HepG2 (cell line): ENCODE results near the gene CASZ1. TPM values are rescaled to one million over a fixed set of nuclear protein-coding genes. Genes with fewer than 3 reads are reported as not detected.

Experiments
- ATAC-seq: fragments of 200-7000 bp; cut with Tn5 transposase; 3 replicates; pipeline ENCODE4 v1.9.1; 2020; ENCODE audit warnings: mild to moderate bottlenecking, moderate library complexity
- BruUV-seq: library from RNA; stranded (reverse); fragments of 400-500 nt; replicated peaks from 2 replicates; lab custom pipeline; 2021; lab: Mats Ljungman, UMichigan
- CTCF ChIA-PET: fragments of 300-600 bp; formaldehyde crosslinking; extraction: SDS; loops from one replicate; lab custom pipeline; 2021; ENCODE audit warnings: low total read pairs, inconsistent platforms, low intra/inter-chr PET ratio; lab: Yijun Ruan, JAX
- POLR2A ChIA-PET: fragments of 350-600 bp; sonication (Branson Sonifier 250); formaldehyde crosslinking; loops from one replicate; lab custom pipeline; 2020; ENCODE audit warnings: antibody characterized with exemption, inconsistent platforms; lab: Yijun Ruan, JAX
- DNase-seq: peaks from one replicate; pipeline ENCODE4 v3.0.0-alpha.2; 2015; ENCODE audit warnings: low spot score
- FAIRE-seq: peaks from 3 replicates; lab custom pipeline; 2011; peaks lifted over from hg19 to GRCh38; lab: Jason Lieb, UNC
- H2AFZ ChIP-seq: one replicate; pipeline ENCODE4 v1.6.1; 2011; ENCODE audit warnings: low read length, inconsistent platforms
- H3K27ac ChIP-seq: fragments of 300-600 bp; 3 replicates; pipeline ENCODE4 v1.8.0; 2011; ENCODE audit warnings: mixed run types, mild to moderate bottlenecking, mixed read lengths, low read length, inconsistent platforms; ENCODE audit not compliant: insufficient read depth; ENCODE audit errors: extremely low read length
- H3K27me3 ChIP-seq, 2 experiments: fragments of 200-600 bp in 1 of 2; 2 replicates in 1 of 2; 3 replicates in 1 of 2; pipeline versions ENCODE4 v1.6.0 to v1.8.0; 2011; ENCODE audit warnings: low read length in 2 of 2, mild to moderate bottlenecking in 2 of 2, moderate library complexity in 2 of 2, inconsistent platforms in 1 of 2; ENCODE audit not compliant: insufficient read depth in 2 of 2, control insufficient read depth in 1 of 2
- H3K36me3 ChIP-seq, 2 experiments: fragments of 200-600 bp in 1 of 2; replicated peaks in 1 of 2; 2 replicates in 1 of 2; 3 replicates in 1 of 2; pipeline versions ENCODE4 v1.5.1 to v1.8.0; 2011; ENCODE audit warnings: low read length in 2 of 2, inconsistent platforms in 1 of 2; ENCODE audit not compliant: insufficient read depth in 2 of 2, control insufficient read depth in 1 of 2
- H3K4me1 ChIP-seq: 2 replicates; pipeline ENCODE4 v1.5.1; 2012; ENCODE audit warnings: low read length, inconsistent platforms; ENCODE audit not compliant: insufficient read depth
- H3K4me2 ChIP-seq: 2 replicates; pipeline ENCODE4 v1.6.0; 2011; ENCODE audit warnings: low read depth, low read length, inconsistent platforms
- H3K4me3 ChIP-seq, 3 experiments: fragments of 200-600 bp in 1 of 3; sonication (generic), shearing (Covaris generic) in 1 of 3; replicated peaks in 1 of 3; 2 replicates each; pipeline ENCODE4 v1.5.1; 2011 to 2016; ENCODE audit warnings: low read length in 3 of 3, inconsistent platforms in 2 of 3, low read depth in 2 of 3, mild to moderate bottlenecking in 2 of 3, control low read depth in 1 of 3, mixed read lengths in 1 of 3; ENCODE audit not compliant: insufficient read depth in 1 of 3
- H3K79me2 ChIP-seq: one replicate; pipeline ENCODE4 v1.6.1; 2011; ENCODE audit warnings: low read length, inconsistent platforms; ENCODE audit not compliant: insufficient read depth
- H3K9ac ChIP-seq: 2 replicates; pipeline ENCODE4 v1.6.0; 2011; ENCODE audit warnings: mild to moderate bottlenecking, low read depth, low read length, inconsistent platforms; ENCODE audit not compliant: insufficient read depth
- H3K9me3 ChIP-seq: 2 replicates; pipeline ENCODE4 v1.5.1; 2012; ENCODE audit warnings: mild to moderate bottlenecking, low read length
- H4K20me1 ChIP-seq: 2 replicates; pipeline ENCODE4 v1.6.0; 2011; ENCODE audit warnings: inconsistent platforms, mild to moderate bottlenecking, low read length, moderate library complexity; ENCODE audit not compliant: insufficient read depth
- ARNTL ChIP-seq: sonication (generic); formaldehyde crosslinking; IDR thresholded peaks from 2 replicates; pipeline ENCODE4 v1.4.0; 2020; ENCODE audit warnings: mild to moderate bottlenecking, missing genetic modification reagents
- PHF8 ChIP-seq: sonication (generic); formaldehyde crosslinking; IDR thresholded peaks from 2 replicates; pipeline ENCODE4 v1.5.0; 2020; ENCODE audit warnings: missing genetic modification reagents
- ZNF235 ChIP-seq: sonication (generic); formaldehyde crosslinking; IDR thresholded peaks from 2 replicates; pipeline ENCODE4 v1.8.1; 2023; ENCODE audit warnings: mild to moderate bottlenecking, missing genetic modification reagents, borderline replicate concordance
- ZNF333 ChIP-seq: sonication (generic); formaldehyde crosslinking; IDR thresholded peaks from 2 replicates; pipeline ENCODE4 v1.4.0; 2020; ENCODE audit warnings: mild to moderate bottlenecking, missing genetic modification reagents, borderline replicate concordance
- WGBS: methylation state at CpG from one replicate; pipeline ENCODE4 v1.1.6; 2017; ENCODE audit warnings: low lambda C conversion rate; 5-methylcytosine and 5-hydroxymethylcytosine counted together
- in situ Hi-C: cut with HindIII; loops from 2 replicates; pipeline ENCODE4 v1.10.0; 2017; ENCODE audit warnings: low pct_unique_long_range_greater_than_20kb; ENCODE audit not compliant: extremely low pct_ligation_motif_present
- intact Hi-C: fragments of 100-400 bp; cut with micrococcal nuclease; formaldehyde crosslinking; loops from one replicate; pipeline ENCODE4 v1.10.0; 2022; ENCODE audit not compliant: unreplicated experiment
- polyA plus RNA-seq, 8 experiments: library from polyadenylated mRNA; depleted of rRNA in 3 of 8; stranded (reverse) in 7 of 8; unstranded in 1 of 8; fragments of >200 nt; fragmentation: Illumina TruSeq in 4 of 8; extraction: Trizol in 4 of 8; gene quantifications; 2 replicates each; pipeline versions ENCODE4 v1.2.1 to v1.2.3, GENCODE V29; 2011 to 2016; ENCODE audit warnings: low read depth in 4 of 8, missing spikeins in 1 of 8, mixed read lengths in 1 of 8; ENCODE audit not compliant: insufficient read depth in 1 of 8
- total RNA-seq, 5 experiments: library from RNA; depleted of rRNA; stranded (reverse); fragments of >200 nt; fragmentation: Illumina TruSeq; extraction: Trizol; gene quantifications; 2 replicates each; pipeline ENCODE4 v1.2.3, GENCODE V29; 2016; ENCODE audit warnings: low read depth in 1 of 5
- TF ChIP-seq, protein P1 (sequence below): sonication (generic); formaldehyde crosslinking; IDR thresholded peaks from 2 replicates; pipeline ENCODE4 v1.4.0; 2020; ENCODE audit warnings: mild to moderate bottlenecking, missing genetic modification reagents, borderline replicate concordance
- TF ChIP-seq, protein P2 (sequence below): sonication (generic); formaldehyde crosslinking; conservative IDR thresholded peaks from 2 replicates; pipeline ENCODE4 v1.8.0; 2022; ENCODE audit warnings: mild to moderate bottlenecking, moderate library complexity, missing genetic modification reagents
- TF ChIP-seq, protein P3 (sequence below): sonication (generic); formaldehyde crosslinking; IDR thresholded peaks from 2 replicates; pipeline ENCODE4 v1.4.0; 2020; ENCODE audit warnings: missing genetic modification reagents
- TF ChIP-seq, protein P4 (sequence below): sonication (generic); formaldehyde crosslinking; IDR thresholded peaks from 2 replicates; pipeline ENCODE4 v1.5.0; 2020; ENCODE audit warnings: missing genetic modification reagents

Gene CASZ1
- total and polyA plus RNA-seq, 2 of the 13 experiments (the other 11 are each of a cell fraction or from before 2014, with no cell fraction given): 1.9 to 3.7 TPM

DNA sequence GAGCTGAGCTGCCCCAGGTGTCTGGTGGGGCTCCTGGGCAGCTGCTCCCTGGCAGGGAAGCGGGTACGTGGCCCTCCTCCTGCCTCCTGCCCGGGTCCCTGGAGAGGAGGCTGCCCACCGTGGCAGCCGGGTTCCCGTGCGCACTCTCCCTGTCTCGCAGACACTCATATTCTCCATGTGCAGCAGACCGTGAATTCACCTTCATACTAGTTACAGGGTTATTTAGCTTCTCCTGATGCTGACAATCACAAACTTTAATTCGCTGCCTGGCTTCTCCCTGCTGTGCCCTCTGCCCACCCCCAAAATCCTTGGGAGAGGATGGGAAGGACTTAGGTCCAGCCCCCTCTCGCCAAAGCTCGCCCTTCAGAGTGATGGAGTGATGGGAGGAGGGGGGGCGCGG, 95.3 kb downstream of the CASZ1 start:
- FAIRE-seq (no peak), DNase-seq (no peak), ATAC-seq (no peak)
- H3K9ac ChIP-seq: no peak overlapping the region
- no peak overlapping the region for H3K27ac ChIP-seq
- no peaks in the 10 kb centered on the region for H4K20me1 ChIP-seq
- H2AFZ ChIP-seq: no peak overlapping the region
- H3K4me2 ChIP-seq: no peak overlapping the region
- H3K79me2 ChIP-seq: no peaks in the 10 kb centered on the region
- CTCF ChIA-PET: no interaction called here
- H3K36me3 ChIP-seq: no peaks in the 10 kb centered on the region
- intact Hi-C loops: no loop called here
- no peaks in the 10 kb centered on the region for H3K9me3 ChIP-seq
- in situ Hi-C loops: no loop called here
- POLR2A ChIA-PET: no interaction called here
- 65% methylated on average over 8 of the region's 14 CpGs for WGBS
- H3K27me3 ChIP-seq: peaks cover 5 to 65% of the 10 kb centered on the region in 2 experiments; a peak in 4 of 5 replicates
- no peak overlapping the region for H3K4me3 ChIP-seq
- BruUV-seq: no TSS peak
- peaks cover 25% of the 10 kb centered on the region for H3K4me1 ChIP-seq
- TF ChIP-seq PHF8 (no peak), ARNTL (no peak), ZNF333 (CRISPR knock-in tag) (no peak), ZNF235 (CRISPR knock-in tag) (no peak)
- TF ChIP-seq, protein P1, sequence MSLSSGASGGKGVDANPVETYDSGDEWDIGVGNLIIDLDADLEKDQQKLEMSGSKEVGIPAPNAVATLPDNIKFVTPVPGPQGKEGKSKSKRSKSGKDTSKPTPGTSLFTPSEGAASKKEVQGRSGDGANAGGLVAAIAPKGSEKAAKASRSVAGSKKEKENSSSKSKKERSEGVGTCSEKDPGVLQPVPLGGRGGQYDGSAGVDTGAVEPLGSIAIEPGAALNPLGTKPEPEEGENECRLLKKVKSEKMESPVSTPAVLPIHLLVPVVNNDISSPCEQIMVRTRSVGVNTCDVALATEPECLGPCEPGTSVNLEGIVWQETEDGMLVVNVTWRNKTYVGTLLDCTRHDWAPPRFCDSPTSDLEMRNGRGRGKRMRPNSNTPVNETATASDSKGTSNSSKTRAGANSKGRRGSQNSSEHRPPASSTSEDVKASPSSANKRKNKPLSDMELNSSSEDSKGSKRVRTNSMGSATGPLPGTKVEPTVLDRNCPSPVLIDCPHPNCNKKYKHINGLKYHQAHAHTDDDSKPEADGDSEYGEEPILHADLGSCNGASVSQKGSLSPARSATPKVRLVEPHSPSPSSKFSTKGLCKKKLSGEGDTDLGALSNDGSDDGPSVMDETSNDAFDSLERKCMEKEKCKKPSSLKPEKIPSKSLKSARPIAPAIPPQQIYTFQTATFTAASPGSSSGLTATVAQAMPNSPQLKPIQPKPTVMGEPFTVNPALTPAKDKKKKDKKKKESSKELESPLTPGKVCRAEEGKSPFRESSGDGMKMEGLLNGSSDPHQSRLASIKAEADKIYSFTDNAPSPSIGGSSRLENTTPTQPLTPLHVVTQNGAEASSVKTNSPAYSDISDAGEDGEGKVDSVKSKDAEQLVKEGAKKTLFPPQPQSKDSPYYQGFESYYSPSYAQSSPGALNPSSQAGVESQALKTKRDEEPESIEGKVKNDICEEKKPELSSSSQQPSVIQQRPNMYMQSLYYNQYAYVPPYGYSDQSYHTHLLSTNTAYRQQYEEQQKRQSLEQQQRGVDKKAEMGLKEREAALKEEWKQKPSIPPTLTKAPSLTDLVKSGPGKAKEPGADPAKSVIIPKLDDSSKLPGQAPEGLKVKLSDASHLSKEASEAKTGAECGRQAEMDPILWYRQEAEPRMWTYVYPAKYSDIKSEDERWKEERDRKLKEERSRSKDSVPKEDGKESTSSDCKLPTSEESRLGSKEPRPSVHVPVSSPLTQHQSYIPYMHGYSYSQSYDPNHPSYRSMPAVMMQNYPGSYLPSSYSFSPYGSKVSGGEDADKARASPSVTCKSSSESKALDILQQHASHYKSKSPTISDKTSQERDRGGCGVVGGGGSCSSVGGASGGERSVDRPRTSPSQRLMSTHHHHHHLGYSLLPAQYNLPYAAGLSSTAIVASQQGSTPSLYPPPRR (CRISPR knock-in tag): no peak
- TF ChIP-seq, protein P2, sequence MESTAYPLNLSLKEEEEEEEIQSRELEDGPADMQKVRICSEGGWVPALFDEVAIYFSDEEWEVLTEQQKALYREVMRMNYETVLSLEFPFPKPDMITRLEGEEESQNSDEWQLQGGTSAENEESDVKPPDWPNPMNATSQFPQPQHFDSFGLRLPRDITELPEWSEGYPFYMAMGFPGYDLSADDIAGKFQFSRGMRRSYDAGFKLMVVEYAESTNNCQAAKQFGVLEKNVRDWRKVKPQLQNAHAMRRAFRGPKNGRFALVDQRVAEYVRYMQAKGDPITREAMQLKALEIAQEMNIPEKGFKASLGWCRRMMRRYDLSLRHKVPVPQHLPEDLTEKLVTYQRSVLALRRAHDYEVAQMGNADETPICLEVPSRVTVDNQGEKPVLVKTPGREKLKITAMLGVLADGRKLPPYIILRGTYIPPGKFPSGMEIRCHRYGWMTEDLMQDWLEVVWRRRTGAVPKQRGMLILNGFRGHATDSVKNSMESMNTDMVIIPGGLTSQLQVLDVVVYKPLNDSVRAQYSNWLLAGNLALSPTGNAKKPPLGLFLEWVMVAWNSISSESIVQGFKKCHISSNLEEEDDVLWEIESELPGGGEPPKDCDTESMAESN (CRISPR knock-in tag): no peak
- TF ChIP-seq, protein P3, sequence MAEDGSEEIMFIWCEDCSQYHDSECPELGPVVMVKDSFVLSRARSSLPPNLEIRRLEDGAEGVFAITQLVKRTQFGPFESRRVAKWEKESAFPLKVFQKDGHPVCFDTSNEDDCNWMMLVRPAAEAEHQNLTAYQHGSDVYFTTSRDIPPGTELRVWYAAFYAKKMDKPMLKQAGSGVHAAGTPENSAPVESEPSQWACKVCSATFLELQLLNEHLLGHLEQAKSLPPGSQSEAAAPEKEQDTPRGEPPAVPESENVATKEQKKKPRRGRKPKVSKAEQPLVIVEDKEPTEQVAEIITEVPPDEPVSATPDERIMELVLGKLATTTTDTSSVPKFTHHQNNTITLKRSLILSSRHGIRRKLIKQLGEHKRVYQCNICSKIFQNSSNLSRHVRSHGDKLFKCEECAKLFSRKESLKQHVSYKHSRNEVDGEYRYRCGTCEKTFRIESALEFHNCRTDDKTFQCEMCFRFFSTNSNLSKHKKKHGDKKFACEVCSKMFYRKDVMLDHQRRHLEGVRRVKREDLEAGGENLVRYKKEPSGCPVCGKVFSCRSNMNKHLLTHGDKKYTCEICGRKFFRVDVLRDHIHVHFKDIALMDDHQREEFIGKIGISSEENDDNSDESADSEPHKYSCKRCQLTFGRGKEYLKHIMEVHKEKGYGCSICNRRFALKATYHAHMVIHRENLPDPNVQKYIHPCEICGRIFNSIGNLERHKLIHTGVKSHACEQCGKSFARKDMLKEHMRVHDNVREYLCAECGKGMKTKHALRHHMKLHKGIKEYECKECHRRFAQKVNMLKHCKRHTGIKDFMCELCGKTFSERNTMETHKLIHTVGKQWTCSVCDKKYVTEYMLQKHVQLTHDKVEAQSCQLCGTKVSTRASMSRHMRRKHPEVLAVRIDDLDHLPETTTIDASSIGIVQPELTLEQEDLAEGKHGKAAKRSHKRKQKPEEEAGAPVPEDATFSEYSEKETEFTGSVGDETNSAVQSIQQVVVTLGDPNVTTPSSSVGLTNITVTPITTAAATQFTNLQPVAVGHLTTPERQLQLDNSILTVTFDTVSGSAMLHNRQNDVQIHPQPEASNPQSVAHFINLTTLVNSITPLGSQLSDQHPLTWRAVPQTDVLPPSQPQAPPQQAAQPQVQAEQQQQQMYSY (CRISPR knock-in tag): no peak
- TF ChIP-seq, protein P4, sequence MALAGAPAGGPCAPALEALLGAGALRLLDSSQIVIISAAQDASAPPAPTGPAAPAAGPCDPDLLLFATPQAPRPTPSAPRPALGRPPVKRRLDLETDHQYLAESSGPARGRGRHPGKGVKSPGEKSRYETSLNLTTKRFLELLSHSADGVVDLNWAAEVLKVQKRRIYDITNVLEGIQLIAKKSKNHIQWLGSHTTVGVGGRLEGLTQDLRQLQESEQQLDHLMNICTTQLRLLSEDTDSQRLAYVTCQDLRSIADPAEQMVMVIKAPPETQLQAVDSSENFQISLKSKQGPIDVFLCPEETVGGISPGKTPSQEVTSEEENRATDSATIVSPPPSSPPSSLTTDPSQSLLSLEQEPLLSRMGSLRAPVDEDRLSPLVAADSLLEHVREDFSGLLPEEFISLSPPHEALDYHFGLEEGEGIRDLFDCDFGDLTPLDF: no peak
